Loucy (cell line): ENCODE data around the gene ARHGEF39.
"Not testable (repeated sequence)": the region's sequence is repeated elsewhere in the genome, so short reads cannot be mapped to it uniquely, and the experiment has no call there.

ENCODE experiments used
- CTCF ChIP-seq: fragments of 200-600 bp; sonication (generic); conservative IDR thresholded peaks from 2 replicates; pipeline ENCODE4 v1.5.1; 2014; ENCODE audit warnings: mild to moderate bottlenecking, antibody characterized with exemption, low read length
- EZH2phosphoT487 ChIP-seq: fragments of 200-600 bp; IDR thresholded peaks from 2 replicates; pipeline ENCODE4 v1.6.1; 2018; ENCODE audit warnings: antibody characterized with exemption, mild to moderate bottlenecking, moderate library complexity, borderline replicate concordance

GRCh38 chr9:35640431-35640830 lies 24.6 kb downstream of the ARHGEF39 start:
- not testable (repeated sequence) for TF ChIP-seq CTCF, EZH2phosphoT487
